Keratinocyte (primary cell): ENCODE data around the gene ESRRB. TPM values are rescaled to one million over a fixed set of nuclear protein-coding genes. Genes with fewer than 3 reads are reported as not detected.

Experiments used
- DNase-seq: peaks from one replicate; pipeline ENCODE4 v3.0.0-alpha.2; 2011; ENCODE audit warnings: low read depth, missing footprints, low spot score
- FAIRE-seq: peaks from 2 replicates; lab custom pipeline; 2011; peaks lifted over from hg19 to GRCh38; lab: Jason Lieb, UNC
- H2AFZ ChIP-seq: 2 replicates; pipeline ENCODE4 v1.6.0; 2012; ENCODE audit warnings: low read length, control low read depth, inconsistent platforms; ENCODE audit not compliant: control insufficient read depth
- H3K27ac ChIP-seq: 2 replicates; pipeline ENCODE4 v1.5.1; 2011; ENCODE audit warnings: low read length; ENCODE audit not compliant: control insufficient read depth, insufficient read depth
- H3K27me3 ChIP-seq: 3 replicates; pipeline ENCODE4 v1.6.0; 2011; ENCODE audit warnings: low read length; ENCODE audit not compliant: control insufficient read depth, insufficient read depth; ENCODE audit errors: extremely low read depth
- H3K36me3 ChIP-seq, 2 experiments: 2 replicates in 1 of 2; 3 replicates in 1 of 2; pipeline ENCODE4 v1.5.1; 2011; ENCODE audit warnings: low read length in 2 of 2, mild to moderate bottlenecking in 1 of 2; ENCODE audit not compliant: control insufficient read depth in 2 of 2, insufficient read depth in 2 of 2; ENCODE audit errors: extremely low read depth in 1 of 2
- H3K4me1 ChIP-seq: 3 replicates; pipeline ENCODE4 v1.5.1; 2011; ENCODE audit warnings: low read length; ENCODE audit not compliant: control insufficient read depth, insufficient read depth; ENCODE audit errors: extremely low read depth
- H3K4me2 ChIP-seq: 3 replicates; pipeline ENCODE4 v1.6.0; 2011; ENCODE audit warnings: low read depth, low read length; ENCODE audit not compliant: control insufficient read depth, insufficient read depth; ENCODE audit errors: extremely low read depth
- H3K4me3 ChIP-seq, 3 experiments: fragments of 200-600 bp in 1 of 3; sonication (generic) in 1 of 3; 2 replicates in 2 of 3; 3 replicates in 1 of 3; pipeline ENCODE4 v1.5.1; 2011 to 2016; ENCODE audit warnings: low read length in 3 of 3, mild to moderate bottlenecking in 3 of 3, control low read depth in 2 of 3, inconsistent platforms in 1 of 3, low read depth in 1 of 3, mixed read lengths in 1 of 3, mixed run types in 1 of 3, moderate library complexity in 1 of 3; ENCODE audit not compliant: control insufficient read depth in 2 of 3, insufficient read depth in 2 of 3; ENCODE audit errors: extremely low read depth in 1 of 3
- H3K79me2 ChIP-seq: 2 replicates; pipeline ENCODE4 v1.6.0; 2012; ENCODE audit warnings: low read length; ENCODE audit not compliant: control insufficient read depth, insufficient read depth
- H3K9ac ChIP-seq: 3 replicates; pipeline ENCODE4 v1.6.0; 2011; ENCODE audit warnings: low read length; ENCODE audit not compliant: control insufficient read depth, insufficient read depth; ENCODE audit errors: extremely low read depth
- H3K9me1 ChIP-seq: 3 replicates; pipeline ENCODE4 v1.6.0; 2011; ENCODE audit warnings: low read length; ENCODE audit not compliant: control insufficient read depth, insufficient read depth; ENCODE audit errors: extremely low read depth
- H3K9me3 ChIP-seq: 2 replicates; pipeline ENCODE4 v1.5.1; 2012; ENCODE audit warnings: low read depth, low read length; ENCODE audit not compliant: control insufficient read depth
- H4K20me1 ChIP-seq: 3 replicates; pipeline ENCODE4 v1.6.0; 2011; ENCODE audit warnings: low read length; ENCODE audit not compliant: control insufficient read depth, insufficient read depth; ENCODE audit errors: extremely low read depth
- CTCF ChIP-seq, 3 experiments: IDR thresholded peaks in 1 of 3; conservative IDR thresholded peaks in 1 of 3; optimal IDR thresholded peaks in 1 of 3; 2 replicates in 2 of 3; 3 replicates in 1 of 3; pipeline versions ENCODE3 to v1.5.1; 2011; ENCODE audit warnings: low read length in 3 of 3, mild to moderate bottlenecking in 3 of 3, moderate library complexity in 2 of 3, control low read depth in 1 of 3, inconsistent platforms in 1 of 3; ENCODE audit not compliant: insufficient read depth in 2 of 3; ENCODE audit errors: extremely low read depth in 1 of 3
- EZH2 ChIP-seq: IDR thresholded peaks from one replicate; pipeline ENCODE4 v1.6.1; 2012; ENCODE audit warnings: inconsistent platforms, mild to moderate bottlenecking, low read length, moderate library complexity
- dilution Hi-C: fragments of 300-500 bp; cut with MboI; formaldehyde crosslinking; loops from one replicate; pipeline ENCODE4 v1.7.0; 2020; ENCODE audit warnings: low sequenced_read_pairs; ENCODE audit not compliant: extremely low pct_ligation_motif_present
- polyA plus RNA-seq, 5 experiments: library from polyadenylated mRNA; depleted of rRNA in 3 of 5; stranded (reverse) in 3 of 5; stranded (forward) in 1 of 5; unstranded in 1 of 5; fragments of >200 nt; gene quantifications; 1 replicate in 1 of 5; 2 replicates in 3 of 5; 3 replicates in 1 of 5; pipeline versions ENCODE4 v1.2.1 to v1.2.3, GENCODE V29; 2011 to 2012; ENCODE audit warnings: missing spikeins in 2 of 5, low read depth in 1 of 5, low replicate concordance in 1 of 5

Gene ESRRB
- polyA plus RNA-seq, 1 donor (not counting 4 experiments of a cell fraction or from before 2014, with no cell fraction given): 0.01 TPM

- Histone ChIP-seq H3K79me2 (no peaks in the 10 kb centered on the region), H3K27me3 (no peaks in the 10 kb centered on the region), H2AFZ (no peak overlapping the region), H3K9ac (no peak overlapping the region), H3K36me3 (no peaks in the 10 kb centered on the region), H3K4me2 (no peak overlapping the region), H3K4me3 (no peak overlapping the region), H3K9me1 (no peaks in the 10 kb centered on the region), H3K27ac (no peak overlapping the region), H3K9me3 (no peaks in the 10 kb centered on the region), H4K20me1 (no peaks in the 10 kb centered on the region), H3K4me1 (no peaks in the 10 kb centered on the region)
- dilution Hi-C loops: no loop called here
- DNase-seq: no peak
- TF ChIP-seq EZH2: no peak
- no peak for TF ChIP-seq CTCF (optimal IDR thresholded peaks at IDR 0.05 in 1 of 3, IDR thresholded peaks at IDR 0.05 in 1 of 3, conservative IDR thresholded peaks at IDR 0.05 in 1 of 3; ENCODE audit: extremely low read depth in 1 of 3, insufficient read depth in 2 of 3, low read length in 3 of 3)
- no peak for FAIRE-seq
Observed at GRCh38 chr14:76426161-76426696, 50.3 kb downstream of the ESRRB start.

- H3K9me3 ChIP-seq: no peaks in the 10 kb centered on the region
- no peaks in the 10 kb centered on the region for H3K4me1 ChIP-seq
- H3K27ac ChIP-seq: no peak overlapping the region
- no peaks in the 10 kb centered on the region for H3K9me1 ChIP-seq
- H3K4me2 ChIP-seq: no peak overlapping the region
- FAIRE-seq: no peak
- no peaks in the 10 kb centered on the region for H3K36me3 ChIP-seq
- H4K20me1 ChIP-seq: no peaks in the 10 kb centered on the region
- H2AFZ ChIP-seq: no peak overlapping the region
- H3K27me3 ChIP-seq: no peaks in the 10 kb centered on the region
- TF ChIP-seq CTCF (optimal IDR thresholded peaks at IDR 0.05 in 1 of 3, IDR thresholded peaks at IDR 0.05 in 1 of 3, conservative IDR thresholded peaks at IDR 0.05 in 1 of 3; ENCODE audit: extremely low read depth in 1 of 3, insufficient read depth in 2 of 3, low read length in 3 of 3): no peak
- TF ChIP-seq EZH2: no peak
- dilution Hi-C loops: no loop called here
- no peak for DNase-seq
- H3K9ac ChIP-seq: no peak overlapping the region
- no peaks in the 10 kb centered on the region for H3K79me2 ChIP-seq
- no peak overlapping the region for H3K4me3 ChIP-seq
Observed at GRCh38 chr14:76428611-76429010, 52.7 kb downstream of the ESRRB start.
